Osteocyte (in vitro differentiated cells): Measurements from ENCODE around the gene CST5. TPM values are rescaled to one million over a fixed set of nuclear protein-coding genes. Genes with fewer than 3 reads are reported as not detected.

ENCODE experiments used
- DNase-seq: peaks from one replicate; pipeline ENCODE4 v3.0.0; 2021; ENCODE audit warnings: mixed read lengths; ENCODE audit not compliant: unreplicated experiment; ENCODE audit errors: extremely low spot score
- H3K27ac Mint-ChIP-seq: one replicate; pipeline ENCODE4 v1.8.0; 2021; ENCODE audit warnings: mild to moderate bottlenecking, mixed read lengths; ENCODE audit not compliant: unreplicated experiment
- H3K27me3 Mint-ChIP-seq: one replicate; pipeline ENCODE4 v1.8.0; 2021; ENCODE audit warnings: mixed read lengths; ENCODE audit not compliant: unreplicated experiment
- H3K36me3 Mint-ChIP-seq: one replicate; pipeline ENCODE4 v1.8.0; 2021; ENCODE audit warnings: mixed read lengths; ENCODE audit not compliant: unreplicated experiment
- H3K4me1 Mint-ChIP-seq: one replicate; pipeline ENCODE4 v1.8.0; 2021; ENCODE audit warnings: mixed read lengths; ENCODE audit not compliant: unreplicated experiment
- H3K4me3 Mint-ChIP-seq: one replicate; pipeline ENCODE4 v1.8.0; 2021; ENCODE audit warnings: mild to moderate bottlenecking, moderate library complexity, mixed read lengths; ENCODE audit not compliant: unreplicated experiment
- H3K9me3 Mint-ChIP-seq: one replicate; pipeline ENCODE4 v1.8.0; 2021; ENCODE audit warnings: mixed read lengths; ENCODE audit not compliant: unreplicated experiment
- CTCF ChIP-seq: fragments of 200-600 bp; sonication (generic); IDR thresholded peaks from 2 replicates; pipeline ENCODE4 v1.5.0; 2021; ENCODE audit warnings: antibody characterized with exemption, mild to moderate bottlenecking, moderate library complexity
- total RNA-seq: library from RNA; stranded (reverse); gene quantifications from 2 replicates; pipeline ENCODE4 v1.2.1, GENCODE V29; 2021

Gene CST5
- total RNA-seq, 1 donor from 2014 or later = not detected

GRCh38 chr20:23826541-23827021 is 53.0 kb downstream of the CST5 start, which contains the start of gene CST2:
Gene CST2, minus strand, starts transcription at chr20:23826729. Its CDS starts 69 bp downstream, at chr20:23826660.
- DNase-seq = no peak
- Mint-ChIP-seq H3K9me3 (no peaks in the 10 kb centered on the region), H3K4me1 (no peaks in the 10 kb centered on the region), H3K27me3 (no peaks in the 10 kb centered on the region), H3K36me3 (no peaks in the 10 kb centered on the region), H3K27ac (no peak within 1 kb of the TSS), H3K4me3 (no peak within 1 kb of the TSS)
- no peak for TF ChIP-seq CTCF

Other genes with a start within 250 kb of the CST5 start
- 705 and 710 TPM in 2 replicates for gene CST3, start 241.8 kb downstream of the CST5 start, total RNA-seq
- not detected in 2 replicates for gene CST4, start 190.7 kb downstream of the CST5 start, total RNA-seq
- gene CST1, start 128.8 kb downstream of the CST5 start, total RNA-seq = not detected in 2 replicates
- gene CST2, start 53.0 kb downstream of the CST5 start, total RNA-seq = not detected in 2 replicates
- gene GGTLC1, start 109.0 kb upstream of the CST5 start, total RNA-seq = not detected in 2 replicates